ENCODE results near the gene SIRT5. TPM values are rescaled to one million over a fixed set of nuclear protein-coding genes. Genes with fewer than 3 reads are reported as not detected.
A peak's percentile ranks its signal among the peaks of the same experiment; 100 is the strongest.

SIRT5 gene
- total and polyA plus RNA-seq, 12 donors: 10.8 to 60.1 (median 46.2) TPM

GRCh38 chr6:13526727-13527670 lies 47.4 kb upstream of the SIRT5 start:
- ATAC-seq (peak; percentile 44 to 84 (median 72)), DNase-seq (peak; percentile 31)
- no peaks in the 10 kb centered on the region for H3K27me3 ChIP-seq
- H3K27ac ChIP-seq: peak overlapping the region; percentile 56 to 86 (median 80)
- no peak for TF ChIP-seq CTCF (IDR thresholded peaks at IDR 0.05)
- H3K36me3 ChIP-seq: no peaks in the 10 kb centered on the region
- 56 to 57% methylated on average over 17 of the region's 17 CpGs for WGBS, 2 donors
- no peaks in the 10 kb centered on the region for H3K9me3 ChIP-seq
- H3K4me1 ChIP-seq: peaks cover 5 to 64% (median 49%) of the 10 kb centered on the region in 9 donors
- no peak overlapping the region for H3K4me3 ChIP-seq
- intact Hi-C loops (cut with DNase I): loop anchor here in 4 of 10 donors (2.0 to 5.0 kb wide), 3 partner anchors 40 to 115 kb away; partner anchors contain the start of gene GFOD1 (in 3 of the 4)

GRCh38 chr6:13527671-13528056 lies 46.7 kb upstream of the SIRT5 start:
- no peak for TF ChIP-seq CTCF (IDR thresholded peaks at IDR 0.05)
- Histone ChIP-seq H3K27ac (peak overlapping the region in 9 of 10 donors; percentile 44 to 86 (median 81)), H3K4me1 (peaks cover 5 to 66% (median 49%) of the 10 kb centered on the region in 9 donors), H3K36me3 (no peaks in the 10 kb centered on the region), H3K27me3 (no peaks in the 10 kb centered on the region), H3K4me3 (no peak overlapping the region), H3K9me3 (no peaks in the 10 kb centered on the region)
- no peak for ATAC-seq
- no peak for DNase-seq
- intact Hi-C loops (cut with DNase I): loop anchor here in 5 of 10 donors (2.0 to 5.0 kb wide), 4 partner anchors 40 to 191 kb away; partner anchors contain the start of gene GFOD1 (in 4 of the 5)
- WGBS, 2 donors: 81 to 87% methylated on average over 4 of the region's 4 CpGs

- no peaks in the 10 kb centered on the region for H3K27me3 ChIP-seq
- H3K4me3 ChIP-seq: no peak overlapping the region
- H3K36me3 ChIP-seq: no peaks in the 10 kb centered on the region
- peak overlapping the region in 6 of 10 donors; percentile 73 to 86 (median 82) for H3K27ac ChIP-seq
- TF ChIP-seq CTCF (IDR thresholded peaks at IDR 0.05): peak in 4 of 9 donors; percentile 11 to 43 (median 22)
- no peaks in the 10 kb centered on the region for H3K9me3 ChIP-seq
- intact Hi-C loops (cut with DNase I): loop anchor here in 5 of 10 donors (2.0 to 5.0 kb wide), 4 partner anchors 41 to 191 kb away; partner anchors contain the start of gene GFOD1 (in 3 of the 5)
- WGBS, 2 donors: 42 to 47% methylated on average over 3 of the region's 3 CpGs
- DNase-seq (no peak), ATAC-seq (no peak)
- H3K4me1 ChIP-seq: peaks cover 5 to 60% (median 49%) of the 10 kb centered on the region in 9 donors
Measured at GRCh38 chr6:13528232-13528631, 46.2 kb upstream of the SIRT5 start.

- DNase-seq (peak in 1 of 2 donors; percentile 27), ATAC-seq (peak; percentile 66 to 92 (median 78))
- 42 to 57% methylated on average over 8 of the region's 8 CpGs for WGBS, 2 donors
- Histone ChIP-seq H3K9me3 (no peaks in the 10 kb centered on the region), H3K4me1 (peaks cover 5 to 54% (median 42%) of the 10 kb centered on the region in 9 donors), H3K27ac (peak overlapping the region in 8 of 10 donors; percentile 49 to 86 (median 67)), H3K27me3 (no peaks in the 10 kb centered on the region), H3K4me3 (no peak overlapping the region), H3K36me3 (no peaks in the 10 kb centered on the region)
- intact Hi-C loops (cut with DNase I): loop anchor here in 5 of 10 donors (2.0 to 5.0 kb wide), 4 partner anchors 42 to 192 kb away; partner anchors contain the start of gene GFOD1 (in 3 of the 5)
- no peak for TF ChIP-seq CTCF (IDR thresholded peaks at IDR 0.05)
Measured at GRCh38 chr6:13528777-13529343, 45.5 kb upstream of the SIRT5 start.
